Measurements from ENCODE around the gene SETDB1. TPM values are rescaled to one million over a fixed set of nuclear protein-coding genes. Genes with fewer than 3 reads are reported as not detected.

SETDB1 gene
- total and polyA plus RNA-seq, 2 of the 13 experiments (the other 11 are each of a cell fraction or from before 2014, with no cell fraction given), result 33.1 to 34.6 TPM

DNA sequence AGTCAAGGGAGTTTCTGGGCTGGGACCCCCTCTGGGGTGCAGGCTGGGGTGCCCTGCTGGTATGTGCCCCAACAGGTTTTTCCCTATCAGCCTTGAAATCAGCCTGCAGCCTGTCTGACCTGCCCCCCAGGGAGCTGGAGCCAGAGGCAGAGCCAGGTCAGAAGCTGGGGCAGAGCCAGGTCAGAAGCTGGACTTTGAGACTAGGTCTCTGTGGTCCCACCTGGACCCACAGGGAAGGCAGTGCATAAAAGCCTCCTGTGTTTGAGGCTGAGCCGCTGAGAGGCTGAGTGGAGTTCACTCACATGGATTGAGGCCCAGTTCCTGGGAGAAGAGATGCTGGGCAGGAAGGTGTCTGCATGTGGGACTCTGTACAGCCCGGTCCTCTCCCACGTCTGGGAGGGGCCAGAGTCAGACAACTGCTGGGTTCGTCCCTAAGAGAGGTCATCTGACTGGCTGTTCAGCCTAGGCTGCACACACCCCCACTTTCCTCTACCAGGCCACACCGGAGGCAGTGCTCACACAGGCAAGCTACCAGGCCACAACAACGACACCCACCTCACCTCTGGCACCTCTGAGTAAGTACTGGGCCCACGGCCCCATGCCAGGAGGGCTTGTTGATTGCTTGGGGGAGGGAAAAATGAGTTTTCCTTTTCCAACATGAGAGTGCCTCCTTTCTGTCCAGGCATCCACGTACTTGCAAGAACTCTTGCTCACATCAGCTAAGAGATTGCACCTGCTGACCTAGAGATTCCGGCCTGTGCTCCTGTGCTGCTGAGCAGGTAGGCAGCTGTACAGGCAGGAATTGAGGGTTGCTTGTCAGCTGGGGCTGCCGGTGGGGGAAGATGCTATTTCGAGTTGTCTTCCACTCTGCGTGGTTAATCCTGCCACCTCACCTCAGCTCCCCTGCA lies 55.9 kb downstream of the SETDB1 start, which contains the start of gene ANXA9 (continued):
- TF ChIP-seq, protein P1, sequence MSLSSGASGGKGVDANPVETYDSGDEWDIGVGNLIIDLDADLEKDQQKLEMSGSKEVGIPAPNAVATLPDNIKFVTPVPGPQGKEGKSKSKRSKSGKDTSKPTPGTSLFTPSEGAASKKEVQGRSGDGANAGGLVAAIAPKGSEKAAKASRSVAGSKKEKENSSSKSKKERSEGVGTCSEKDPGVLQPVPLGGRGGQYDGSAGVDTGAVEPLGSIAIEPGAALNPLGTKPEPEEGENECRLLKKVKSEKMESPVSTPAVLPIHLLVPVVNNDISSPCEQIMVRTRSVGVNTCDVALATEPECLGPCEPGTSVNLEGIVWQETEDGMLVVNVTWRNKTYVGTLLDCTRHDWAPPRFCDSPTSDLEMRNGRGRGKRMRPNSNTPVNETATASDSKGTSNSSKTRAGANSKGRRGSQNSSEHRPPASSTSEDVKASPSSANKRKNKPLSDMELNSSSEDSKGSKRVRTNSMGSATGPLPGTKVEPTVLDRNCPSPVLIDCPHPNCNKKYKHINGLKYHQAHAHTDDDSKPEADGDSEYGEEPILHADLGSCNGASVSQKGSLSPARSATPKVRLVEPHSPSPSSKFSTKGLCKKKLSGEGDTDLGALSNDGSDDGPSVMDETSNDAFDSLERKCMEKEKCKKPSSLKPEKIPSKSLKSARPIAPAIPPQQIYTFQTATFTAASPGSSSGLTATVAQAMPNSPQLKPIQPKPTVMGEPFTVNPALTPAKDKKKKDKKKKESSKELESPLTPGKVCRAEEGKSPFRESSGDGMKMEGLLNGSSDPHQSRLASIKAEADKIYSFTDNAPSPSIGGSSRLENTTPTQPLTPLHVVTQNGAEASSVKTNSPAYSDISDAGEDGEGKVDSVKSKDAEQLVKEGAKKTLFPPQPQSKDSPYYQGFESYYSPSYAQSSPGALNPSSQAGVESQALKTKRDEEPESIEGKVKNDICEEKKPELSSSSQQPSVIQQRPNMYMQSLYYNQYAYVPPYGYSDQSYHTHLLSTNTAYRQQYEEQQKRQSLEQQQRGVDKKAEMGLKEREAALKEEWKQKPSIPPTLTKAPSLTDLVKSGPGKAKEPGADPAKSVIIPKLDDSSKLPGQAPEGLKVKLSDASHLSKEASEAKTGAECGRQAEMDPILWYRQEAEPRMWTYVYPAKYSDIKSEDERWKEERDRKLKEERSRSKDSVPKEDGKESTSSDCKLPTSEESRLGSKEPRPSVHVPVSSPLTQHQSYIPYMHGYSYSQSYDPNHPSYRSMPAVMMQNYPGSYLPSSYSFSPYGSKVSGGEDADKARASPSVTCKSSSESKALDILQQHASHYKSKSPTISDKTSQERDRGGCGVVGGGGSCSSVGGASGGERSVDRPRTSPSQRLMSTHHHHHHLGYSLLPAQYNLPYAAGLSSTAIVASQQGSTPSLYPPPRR (CRISPR knock-in tag; IDR thresholded peaks at IDR 0.05; ENCODE audit: borderline replicate concordance), result peak; percentile 27; the same call in 1 of the 2 replicates
- TF ChIP-seq STAT5B (CRISPR knock-in tag; IDR thresholded peaks at IDR 0.05), result no peak
- peak; percentile 24; the same call in 1 of the 2 replicates for TF ChIP-seq TSC22D2 (CRISPR knock-in tag; IDR thresholded peaks at IDR 0.05; ENCODE audit: borderline replicate concordance)
- TF ChIP-seq ZFYVE20 (CRISPR knock-in tag; IDR thresholded peaks at IDR 0.05; ENCODE audit: borderline replicate concordance, low read depth), result no peak
- TF ChIP-seq NFKB2 (CRISPR knock-in tag; IDR thresholded peaks at IDR 0.05; ENCODE audit: borderline replicate concordance), result no peak
- TF ChIP-seq MAFG (CRISPR knock-in tag; IDR thresholded peaks at IDR 0.05), result no peak
- TF ChIP-seq RXRB (CRISPR knock-in tag; IDR thresholded peaks at IDR 0.05; ENCODE audit: borderline replicate concordance), result peak; percentile 88
- TF ChIP-seq, protein P2, sequence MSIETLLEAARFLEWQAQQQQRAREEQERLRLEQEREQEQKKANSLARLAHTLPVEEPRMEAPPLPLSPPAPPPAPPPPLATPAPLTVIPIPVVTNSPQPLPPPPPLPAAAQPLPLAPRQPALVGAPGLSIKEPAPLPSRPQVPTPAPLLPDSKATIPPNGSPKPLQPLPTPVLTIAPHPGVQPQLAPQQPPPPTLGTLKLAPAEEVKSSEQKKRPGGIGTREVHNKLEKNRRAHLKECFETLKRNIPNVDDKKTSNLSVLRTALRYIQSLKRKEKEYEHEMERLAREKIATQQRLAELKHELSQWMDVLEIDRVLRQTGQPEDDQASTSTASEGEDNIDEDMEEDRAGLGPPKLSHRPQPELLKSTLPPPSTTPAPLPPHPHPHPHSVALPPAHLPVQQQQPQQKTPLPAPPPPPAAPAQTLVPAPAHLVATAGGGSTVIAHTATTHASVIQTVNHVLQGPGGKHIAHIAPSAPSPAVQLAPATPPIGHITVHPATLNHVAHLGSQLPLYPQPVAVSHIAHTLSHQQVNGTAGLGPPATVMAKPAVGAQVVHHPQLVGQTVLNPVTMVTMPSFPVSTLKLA (IDR thresholded peaks at IDR 0.05), result no peak
- no peak for TF ChIP-seq SP4 (CRISPR knock-in tag; IDR thresholded peaks at IDR 0.05)
- TF ChIP-seq ZNF569 (CRISPR knock-in tag; IDR thresholded peaks at IDR 0.05; ENCODE audit: borderline replicate concordance), result no peak
- TF ChIP-seq, protein P3, sequence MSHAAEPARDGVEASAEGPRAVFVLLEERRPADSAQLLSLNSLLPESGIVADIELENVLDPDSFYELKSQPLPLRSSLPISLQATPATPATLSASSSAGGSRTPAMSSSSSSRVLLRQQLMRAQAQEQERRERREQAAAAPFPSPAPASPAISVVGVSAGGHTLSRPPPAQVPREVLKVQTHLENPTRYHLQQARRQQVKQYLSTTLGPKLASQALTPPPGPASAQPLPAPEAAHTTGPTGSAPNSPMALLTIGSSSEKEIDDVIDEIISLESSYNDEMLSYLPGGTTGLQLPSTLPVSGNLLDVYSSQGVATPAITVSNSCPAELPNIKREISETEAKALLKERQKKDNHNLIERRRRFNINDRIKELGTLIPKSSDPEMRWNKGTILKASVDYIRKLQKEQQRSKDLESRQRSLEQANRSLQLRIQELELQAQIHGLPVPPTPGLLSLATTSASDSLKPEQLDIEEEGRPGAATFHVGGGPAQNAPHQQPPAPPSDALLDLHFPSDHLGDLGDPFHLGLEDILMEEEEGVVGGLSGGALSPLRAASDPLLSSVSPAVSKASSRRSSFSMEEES (CRISPR knock-in tag; IDR thresholded peaks at IDR 0.05), result peak; percentile 79
- TF ChIP-seq RFX1 (IDR thresholded peaks at IDR 0.05), result no peak
- TF ChIP-seq SOX13 (IDR thresholded peaks at IDR 0.05), result no peak
- peak in 1 of 2 experiments; percentile 49; a peak in 1 of 4 replicates for TF ChIP-seq SOX13 (CRISPR knock-in tag; conservative IDR thresholded peaks at IDR 0.05 in 1 of 2, IDR thresholded peaks at IDR 0.05 in 1 of 2)
- TF ChIP-seq, protein P4, sequence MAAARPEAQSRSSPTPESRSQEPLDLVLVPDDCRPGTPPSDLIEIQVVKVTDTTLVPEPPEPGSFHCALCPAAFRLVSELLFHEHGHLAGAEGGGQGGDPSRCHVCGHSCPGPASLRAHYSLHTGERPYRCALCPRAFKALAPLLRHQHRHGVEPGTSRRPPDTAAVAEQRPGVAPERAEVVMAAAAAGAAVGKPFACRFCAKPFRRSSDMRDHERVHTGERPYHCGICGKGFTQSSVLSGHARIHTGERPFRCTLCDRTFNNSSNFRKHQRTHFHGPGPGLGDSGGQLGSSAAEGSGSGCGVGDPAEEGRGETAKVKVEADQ (CRISPR knock-in tag; IDR thresholded peaks at IDR 0.05; ENCODE audit: borderline replicate concordance), result peak; percentile 59; the same call in 1 of the 2 replicates
- TF ChIP-seq, protein P5, sequence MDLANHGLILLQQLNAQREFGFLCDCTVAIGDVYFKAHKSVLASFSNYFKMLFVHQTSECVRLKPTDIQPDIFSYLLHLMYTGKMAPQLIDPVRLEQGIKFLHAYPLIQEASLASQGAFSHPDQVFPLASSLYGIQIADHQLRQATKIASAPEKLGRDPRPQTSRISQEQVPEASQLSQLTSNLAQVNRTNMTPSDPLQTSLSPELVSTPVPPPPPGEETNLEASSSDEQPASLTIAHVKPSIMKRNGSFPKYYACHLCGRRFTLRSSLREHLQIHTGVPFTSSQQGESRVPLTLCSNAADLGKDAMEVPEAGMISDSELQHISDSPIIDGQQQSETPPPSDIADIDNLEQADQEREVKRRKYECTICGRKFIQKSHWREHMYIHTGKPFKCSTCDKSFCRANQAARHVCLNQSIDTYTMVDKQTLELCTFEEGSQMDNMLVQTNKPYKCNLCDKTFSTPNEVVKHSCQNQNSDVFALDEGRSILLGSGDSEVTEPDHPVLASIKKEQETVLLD (CRISPR knock-in tag; IDR thresholded peaks at IDR 0.05; ENCODE audit: low read depth), result no peak
- peak; percentile 69; the same call in 1 of the 2 replicates for TF ChIP-seq MIER3 (CRISPR knock-in tag; IDR thresholded peaks at IDR 0.05; ENCODE audit: borderline replicate concordance)
- TF ChIP-seq ZNF790 (CRISPR knock-in tag; IDR thresholded peaks at IDR 0.05; ENCODE audit: borderline replicate concordance), result no peak
